Measurements from ENCODE around the gene IL15RA. TPM values are rescaled to one million over a fixed set of nuclear protein-coding genes. Genes with fewer than 3 reads are reported as not detected.

Gene IL15RA
- total RNA-seq, 3 donors from 2014 or later: 15.1 to 35.7 (median 25.9) TPM

DNA sequence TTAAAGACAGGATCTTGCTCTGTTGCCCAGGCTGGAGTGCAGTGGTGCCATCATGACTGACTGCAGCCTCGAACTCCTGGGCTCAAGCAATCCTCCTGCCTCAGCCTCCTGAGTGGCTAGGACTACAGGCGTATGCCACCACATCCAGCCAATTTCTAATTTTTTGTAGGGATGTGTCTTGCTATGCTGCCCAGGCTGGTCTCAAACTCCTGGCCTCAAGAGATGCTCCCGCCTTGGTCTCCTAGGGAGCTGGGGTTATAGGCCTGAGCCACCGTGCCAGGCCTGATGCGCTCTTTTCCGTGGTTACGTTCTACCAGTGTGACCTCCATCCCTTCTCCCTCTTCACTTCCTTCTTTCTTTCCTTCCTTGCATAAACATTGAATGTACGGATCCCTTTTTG lies 34.2 kb upstream of the IL15RA start:
- peak overlapping the region in 1 of 2 donors; percentile 11 for H3K27ac ChIP-seq
- H3K36me3 ChIP-seq: no peaks in the 10 kb centered on the region
- no peaks in the 10 kb centered on the region for H3K9me3 ChIP-seq
- H3K27me3 ChIP-seq: no peaks in the 10 kb centered on the region
- no peak overlapping the region for H3K4me3 ChIP-seq
- DNase-seq (ENCODE audit: low spot score in 2 of 2): no peak
- intact Hi-C loops (cut with DNase I; ENCODE audit: low total_unique reads): no loop called here
- H3K4me1 ChIP-seq: no peaks in the 10 kb centered on the region
- TF ChIP-seq POLR2A (IDR thresholded peaks at IDR 0.05) (no peak), POLR2AphosphoS5 (IDR thresholded peaks at IDR 0.05) (no peak)
- TF ChIP-seq, protein P1, sequence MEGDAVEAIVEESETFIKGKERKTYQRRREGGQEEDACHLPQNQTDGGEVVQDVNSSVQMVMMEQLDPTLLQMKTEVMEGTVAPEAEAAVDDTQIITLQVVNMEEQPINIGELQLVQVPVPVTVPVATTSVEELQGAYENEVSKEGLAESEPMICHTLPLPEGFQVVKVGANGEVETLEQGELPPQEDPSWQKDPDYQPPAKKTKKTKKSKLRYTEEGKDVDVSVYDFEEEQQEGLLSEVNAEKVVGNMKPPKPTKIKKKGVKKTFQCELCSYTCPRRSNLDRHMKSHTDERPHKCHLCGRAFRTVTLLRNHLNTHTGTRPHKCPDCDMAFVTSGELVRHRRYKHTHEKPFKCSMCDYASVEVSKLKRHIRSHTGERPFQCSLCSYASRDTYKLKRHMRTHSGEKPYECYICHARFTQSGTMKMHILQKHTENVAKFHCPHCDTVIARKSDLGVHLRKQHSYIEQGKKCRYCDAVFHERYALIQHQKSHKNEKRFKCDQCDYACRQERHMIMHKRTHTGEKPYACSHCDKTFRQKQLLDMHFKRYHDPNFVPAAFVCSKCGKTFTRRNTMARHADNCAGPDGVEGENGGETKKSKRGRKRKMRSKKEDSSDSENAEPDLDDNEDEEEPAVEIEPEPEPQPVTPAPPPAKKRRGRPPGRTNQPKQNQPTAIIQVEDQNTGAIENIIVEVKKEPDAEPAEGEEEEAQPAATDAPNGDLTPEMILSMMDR (IDR thresholded peaks at IDR 0.05): no peak

- no peaks in the 10 kb centered on the region for H3K27me3 ChIP-seq
- intact Hi-C loops (cut with DNase I; ENCODE audit: low total_unique reads): no loop called here
- no peak overlapping the region for H3K27ac ChIP-seq
- TF ChIP-seq POLR2A (IDR thresholded peaks at IDR 0.05): no peak
- TF ChIP-seq POLR2AphosphoS5 (IDR thresholded peaks at IDR 0.05): no peak
- TF ChIP-seq, protein P1 (IDR thresholded peaks at IDR 0.05): no peak
- no peaks in the 10 kb centered on the region for H3K4me1 ChIP-seq
- no peaks in the 10 kb centered on the region for H3K36me3 ChIP-seq
- no peak overlapping the region for H3K4me3 ChIP-seq
- no peak for DNase-seq (ENCODE audit: low spot score in 2 of 2)
- no peaks in the 10 kb centered on the region for H3K9me3 ChIP-seq
Observed at GRCh38 chr10:6010569-6010968, 33.2 kb upstream of the IL15RA start.

DNA sequence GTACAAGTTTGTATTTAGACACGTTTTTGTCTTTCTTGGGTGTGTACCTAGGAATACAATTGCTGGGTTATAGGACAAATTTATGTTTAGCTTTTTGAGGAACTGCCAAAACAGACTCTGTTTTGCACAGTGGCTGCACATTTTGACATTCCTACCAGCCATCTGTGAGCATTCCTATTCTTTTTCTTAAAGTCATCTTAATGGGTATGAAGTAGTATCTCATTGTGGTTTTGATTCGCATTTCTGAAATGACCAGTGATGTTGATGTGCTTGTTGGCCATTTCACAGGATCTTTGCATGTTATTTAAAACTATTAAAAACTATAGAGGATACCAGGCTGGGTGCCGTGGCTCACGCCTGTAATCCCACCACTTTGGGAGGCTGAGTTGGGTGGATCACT lies 32.6 kb upstream of the IL15RA start:
- no peaks in the 10 kb centered on the region for H3K4me1 ChIP-seq
- no peaks in the 10 kb centered on the region for H3K9me3 ChIP-seq
- intact Hi-C loops (cut with DNase I; ENCODE audit: low total_unique reads): no loop called here
- H3K4me3 ChIP-seq: no peak overlapping the region
- H3K27ac ChIP-seq: peak overlapping the region in 1 of 2 donors; percentile 45
- no peaks in the 10 kb centered on the region for H3K27me3 ChIP-seq
- no peaks in the 10 kb centered on the region for H3K36me3 ChIP-seq
- TF ChIP-seq, protein P1 (IDR thresholded peaks at IDR 0.05): no peak
- TF ChIP-seq POLR2A (IDR thresholded peaks at IDR 0.05) (no peak), POLR2AphosphoS5 (IDR thresholded peaks at IDR 0.05) (no peak)
- DNase-seq (ENCODE audit: low spot score in 2 of 2): no peak

DNA sequence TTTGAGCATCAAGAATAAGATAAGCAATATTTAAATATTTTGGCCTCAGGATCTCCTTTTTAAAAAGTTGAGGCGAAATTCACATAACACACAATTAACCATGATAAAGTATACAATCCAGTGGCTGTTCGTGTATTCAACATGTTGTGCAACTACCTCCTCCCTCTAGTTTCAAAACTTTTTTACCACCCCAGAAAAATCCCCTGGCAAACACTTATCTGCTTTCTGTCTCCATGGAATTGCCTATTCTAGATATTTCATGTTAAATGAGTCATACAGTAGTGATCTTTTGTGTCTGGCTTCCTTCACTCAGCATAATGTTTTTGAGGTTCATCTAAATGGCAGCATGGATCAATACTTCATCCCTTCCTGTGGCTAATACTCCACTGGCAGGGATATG lies 31.8 kb upstream of the IL15RA start:
- H3K9me3 ChIP-seq: no peaks in the 10 kb centered on the region
- intact Hi-C loops (cut with DNase I; ENCODE audit: low total_unique reads): no loop called here
- peak overlapping the region; percentile 33 to 65 for H3K27ac ChIP-seq
- H3K27me3 ChIP-seq: no peaks in the 10 kb centered on the region
- no peaks in the 10 kb centered on the region for H3K4me1 ChIP-seq
- TF ChIP-seq POLR2AphosphoS5 (IDR thresholded peaks at IDR 0.05) (no peak), POLR2A (IDR thresholded peaks at IDR 0.05) (no peak)
- TF ChIP-seq, protein P1 (IDR thresholded peaks at IDR 0.05): no peak
- DNase-seq (ENCODE audit: low spot score in 2 of 2): no peak
- H3K36me3 ChIP-seq: no peaks in the 10 kb centered on the region
- peak overlapping the region; percentile 17 to 35 (median 20) for H3K4me3 ChIP-seq

DNA sequence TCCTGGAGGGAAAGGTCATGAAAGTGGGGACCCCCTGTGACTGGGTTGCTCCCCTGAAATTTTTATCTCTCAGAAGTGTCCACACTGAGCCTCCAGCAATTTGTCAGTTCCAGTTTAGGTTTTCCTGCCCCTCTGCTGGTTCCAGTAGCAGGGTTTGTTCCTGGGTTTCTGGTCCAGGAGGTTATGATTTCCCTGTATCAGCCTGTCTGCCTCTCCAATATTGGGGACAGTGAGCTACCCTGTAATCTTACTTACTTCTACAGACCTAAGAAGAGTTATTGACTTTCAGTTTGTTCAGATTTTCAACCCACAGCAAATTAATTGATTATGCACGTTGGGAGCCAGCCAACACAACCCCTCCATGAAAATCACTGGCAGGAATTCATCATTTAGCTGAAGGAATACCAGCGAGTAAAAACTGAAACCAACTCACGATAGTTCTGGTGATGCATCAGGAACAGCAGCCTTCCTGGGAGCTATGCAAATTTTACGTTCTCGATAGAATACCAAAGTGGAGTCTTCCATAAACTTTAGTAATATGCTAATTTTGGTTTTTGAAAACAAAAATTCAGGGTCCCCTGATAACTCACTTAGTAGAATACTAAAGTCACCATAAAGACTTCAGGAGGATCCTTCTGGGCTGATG lies 31.3 kb upstream of the IL15RA start:
- no peak for TF ChIP-seq POLR2AphosphoS5 (IDR thresholded peaks at IDR 0.05)
- no peak for DNase-seq (ENCODE audit: low spot score in 2 of 2)
- Histone ChIP-seq H3K27ac (peak overlapping the region; percentile 33 to 65), H3K4me1 (no peaks in the 10 kb centered on the region), H3K27me3 (no peaks in the 10 kb centered on the region), H3K36me3 (no peaks in the 10 kb centered on the region), H3K4me3 (peak overlapping the region; percentile 17 to 35 (median 20)), H3K9me3 (no peaks in the 10 kb centered on the region)
- intact Hi-C loops (cut with DNase I; ENCODE audit: low total_unique reads): no loop called here
